Activated CD4-positive, alpha-beta T cell treated with anti-CD3 and anti-CD28 coated beads, Interleukin-2, amount 50 U/mL, for 1 hour (primary cell): Measurements from ENCODE around the gene PDCD1LG2.
A peak's percentile ranks its signal among the peaks of the same experiment; 100 is the strongest.
"Not testable (repeated sequence)": the region's sequence is repeated elsewhere in the genome, so short reads cannot be mapped to it uniquely, and the experiment has no call there.

ENCODE experiments used
- DNase-seq: peaks from one replicate; pipeline ENCODE4 v3.0.0-alpha.2; 2020

Gene PDCD1LG2

GRCh38 chr9:5569891-5570290, 59.6 kb downstream of the PDCD1LG2 start:
- no peak for DNase-seq

- DNase-seq = no peak
Observed at GRCh38 chr9:5571629-5572232, 61.4 kb downstream of the PDCD1LG2 start.

- DNase-seq = no peak
Observed at GRCh38 chr9:5574097-5574496, 63.8 kb downstream of the PDCD1LG2 start.

- no peak for DNase-seq
Observed at GRCh38 chr9:5575000-5575399, 64.7 kb downstream of the PDCD1LG2 start.

DNA sequence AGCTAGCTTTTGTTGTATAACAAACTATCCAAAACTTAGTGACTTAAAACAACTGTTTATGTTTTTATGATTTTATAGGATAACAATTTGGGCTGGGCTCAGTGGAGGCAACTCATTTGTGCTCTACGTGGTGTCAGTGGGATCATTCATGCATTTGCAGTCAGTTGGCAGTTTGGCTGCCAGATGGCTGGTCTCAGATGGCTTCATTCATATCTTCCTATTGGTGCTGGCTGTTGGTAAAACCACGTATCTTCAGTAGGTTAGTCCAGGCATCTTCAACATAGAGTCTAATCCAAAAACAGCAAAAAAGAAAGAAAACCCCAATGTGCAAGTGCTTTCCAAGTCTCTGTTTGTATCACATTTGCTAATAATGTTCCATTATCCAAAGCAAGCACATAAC, 66.9 kb downstream of the PDCD1LG2 start:
- DNase-seq = no peak

DNA sequence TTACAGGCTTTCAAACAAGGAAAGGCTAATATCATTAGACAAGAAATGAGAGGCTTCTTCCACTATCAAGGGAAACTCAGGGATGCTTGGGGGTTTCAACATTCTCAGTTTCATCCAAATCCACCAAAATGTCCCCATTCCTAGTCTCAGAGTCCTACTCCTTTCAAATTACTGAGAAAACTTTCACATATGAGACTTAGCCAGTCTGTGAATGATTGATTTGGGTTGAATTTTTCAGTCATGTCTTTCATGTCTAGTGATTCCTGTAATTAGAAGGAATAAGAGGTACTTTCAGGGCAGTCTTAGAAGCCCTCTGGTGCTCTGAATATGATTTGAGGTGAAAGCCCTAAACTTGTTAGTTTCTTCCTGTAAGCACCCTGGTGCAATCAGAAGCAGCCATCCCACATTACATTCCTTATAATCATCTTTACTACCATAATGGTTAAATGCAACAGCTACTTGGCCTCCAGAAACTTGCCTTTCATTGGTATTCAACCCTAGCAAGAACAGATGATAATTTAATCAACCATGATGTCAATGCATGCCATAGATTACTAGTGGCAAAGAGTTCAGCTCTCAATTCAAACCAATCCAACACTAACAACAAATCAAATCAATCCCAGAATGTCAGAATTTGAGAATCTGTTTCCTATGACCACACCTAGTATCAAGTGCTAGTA, 67.8 kb downstream of the PDCD1LG2 start:
- DNase-seq = no peak

DNA sequence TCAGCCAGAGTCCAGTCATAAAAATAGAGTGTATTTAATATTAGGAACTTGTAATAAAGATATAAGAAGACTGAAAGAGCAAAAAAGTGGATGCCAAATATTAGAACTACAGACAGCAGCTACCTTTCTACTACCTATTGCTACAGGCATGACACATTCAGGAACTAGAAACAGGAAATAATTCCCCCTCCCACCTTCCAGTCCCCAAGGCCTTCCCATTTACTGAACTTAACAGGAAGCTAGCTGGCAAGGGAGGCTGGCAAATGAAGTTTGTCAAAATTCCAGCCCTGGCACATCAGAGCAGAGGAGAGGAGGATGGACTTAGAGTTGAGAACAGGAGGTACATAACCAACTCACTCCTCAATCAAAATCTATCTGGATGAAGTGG, 68.4 kb downstream of the PDCD1LG2 start:
- DNase-seq = no peak

- DNase-seq = no peak
Observed at GRCh38 chr9:5579881-5580280, 69.5 kb downstream of the PDCD1LG2 start.

- DNase-seq = no peak
Observed at GRCh38 chr9:5580650-5581049, 70.3 kb downstream of the PDCD1LG2 start.

- not testable (repeated sequence) for DNase-seq
Observed at GRCh38 chr9:5581706-5582105, 71.4 kb downstream of the PDCD1LG2 start.

DNA sequence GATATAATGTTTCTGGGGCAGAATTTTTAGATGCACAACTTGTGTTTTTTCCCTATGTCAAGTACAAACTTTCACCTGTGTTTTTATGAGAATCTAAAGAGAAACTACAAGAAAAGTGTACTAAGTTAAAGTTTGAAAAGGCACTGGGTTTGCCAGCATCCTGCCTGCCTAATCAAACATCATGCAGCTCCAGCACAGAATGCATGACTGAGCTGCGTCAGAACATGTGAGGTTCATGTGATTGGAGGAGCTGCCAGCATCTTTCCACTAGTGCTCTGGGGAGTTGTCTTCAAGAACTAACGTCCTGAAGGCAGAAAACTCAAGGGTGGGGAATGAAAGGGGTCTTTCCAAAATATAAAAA, 72.5 kb downstream of the PDCD1LG2 start:
- DNase-seq = peak; percentile 23

DNA sequence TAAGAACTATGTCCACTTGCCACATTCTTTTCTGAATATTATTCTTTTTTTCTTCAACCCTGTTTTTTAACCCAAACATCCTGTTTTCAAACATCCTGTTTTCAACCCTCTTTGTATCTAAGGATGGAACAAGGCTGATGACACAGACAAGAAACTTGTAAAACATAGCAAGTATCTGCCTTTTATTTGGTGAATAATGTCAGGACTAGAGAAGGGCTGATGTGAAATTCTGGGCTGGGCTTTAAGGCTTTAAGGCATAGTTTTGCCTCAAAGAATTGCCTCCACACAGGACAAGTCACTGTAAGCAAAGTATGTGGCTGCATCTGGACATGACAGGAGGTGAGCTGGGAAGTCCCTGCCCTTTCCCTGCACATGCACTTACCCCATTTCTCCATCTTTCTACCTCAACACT, 76.1 kb downstream of the PDCD1LG2 start:
- DNase-seq = no peak

GRCh38 chr9:5587024-5587423, 76.7 kb downstream of the PDCD1LG2 start:
- DNase-seq = no peak

DNA sequence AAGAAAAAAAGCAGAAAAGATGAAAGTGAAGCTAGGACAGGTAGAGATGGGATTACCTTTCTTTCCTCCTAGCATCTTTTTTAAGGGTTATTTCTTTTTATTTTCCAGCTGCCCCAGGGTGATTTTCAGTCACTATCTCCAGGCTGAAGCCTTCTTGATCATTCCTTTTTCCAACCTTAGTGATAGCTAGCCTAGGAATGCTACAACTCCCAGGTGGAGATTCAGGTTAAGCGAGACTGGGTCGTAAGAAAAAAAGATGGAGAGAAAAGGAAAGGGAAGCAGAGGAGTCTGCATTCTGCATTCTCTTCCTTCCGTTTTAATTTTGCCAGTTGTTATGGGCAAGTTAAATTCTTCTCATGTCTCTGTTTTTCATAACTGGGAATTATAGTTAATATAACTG, 81.9 kb downstream of the PDCD1LG2 start:
- no peak for DNase-seq

- DNase-seq = no peak
Observed at GRCh38 chr9:5592904-5593303, 82.6 kb downstream of the PDCD1LG2 start.

- no peak for DNase-seq
Observed at GRCh38 chr9:5593904-5594303, 83.6 kb downstream of the PDCD1LG2 start.

GRCh38 chr9:5596173-5596572, 85.8 kb downstream of the PDCD1LG2 start:
- DNase-seq = no peak

DNA sequence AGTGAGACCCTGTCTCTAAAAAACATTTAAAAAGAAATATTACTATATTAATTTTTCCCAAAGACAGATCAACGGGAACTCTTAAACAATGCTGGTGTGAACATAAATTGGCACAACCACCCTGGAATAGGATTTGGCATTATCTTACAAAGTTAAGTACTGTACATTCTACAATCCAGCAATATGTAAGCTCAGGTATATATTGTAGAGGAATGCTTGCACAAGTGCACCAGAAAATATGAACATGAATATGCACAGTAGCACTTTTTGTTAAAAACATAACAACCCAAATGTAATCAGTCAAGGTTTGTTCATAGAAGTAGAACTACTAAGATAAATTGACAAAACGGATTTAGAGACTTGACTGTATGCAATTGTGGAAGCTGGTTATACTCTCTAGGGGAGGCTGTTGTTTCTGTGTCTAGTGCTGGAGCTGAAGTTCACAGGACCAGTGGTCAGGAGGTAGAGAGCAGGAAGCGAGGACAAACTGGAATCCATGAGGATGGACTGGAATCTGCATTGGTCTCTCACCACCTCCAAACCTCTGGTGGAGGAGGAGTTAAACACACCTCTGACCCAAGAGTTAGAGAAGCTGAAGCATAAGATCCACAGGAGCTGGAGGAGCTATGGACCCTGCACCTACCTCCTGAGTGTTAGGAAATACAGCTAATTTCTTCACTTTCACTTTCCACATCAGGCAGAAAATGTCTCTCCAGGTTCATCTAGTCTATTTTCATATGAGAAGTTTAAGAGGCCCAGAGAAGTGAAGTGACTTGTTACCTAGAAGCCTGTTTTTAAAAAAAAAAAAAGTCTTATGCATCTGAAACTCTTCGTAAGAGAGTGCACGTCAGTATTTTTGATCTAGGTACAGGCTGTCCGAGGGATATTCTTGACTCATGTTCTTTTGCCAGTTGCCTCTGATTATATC, 98.2 kb downstream of the PDCD1LG2 start:
- no peak for DNase-seq

DNA sequence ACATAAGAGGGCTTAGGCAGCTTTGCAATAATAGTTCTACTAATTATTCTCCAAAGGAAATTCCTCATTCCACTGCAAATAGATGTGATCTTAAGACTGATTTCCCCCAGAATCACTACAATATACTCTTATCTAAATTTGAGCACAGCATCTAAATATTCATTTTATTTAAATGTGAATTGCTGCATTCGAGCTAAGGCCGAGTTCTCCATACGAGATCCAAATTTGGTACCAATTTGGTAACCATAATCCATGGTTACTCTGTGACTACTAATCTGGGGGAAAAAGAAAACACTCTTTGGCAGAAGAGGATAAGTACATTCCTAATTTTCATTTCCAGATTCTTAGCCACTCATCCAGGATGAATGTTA, 98.9 kb downstream of the PDCD1LG2 start:
- no peak for DNase-seq

DNA sequence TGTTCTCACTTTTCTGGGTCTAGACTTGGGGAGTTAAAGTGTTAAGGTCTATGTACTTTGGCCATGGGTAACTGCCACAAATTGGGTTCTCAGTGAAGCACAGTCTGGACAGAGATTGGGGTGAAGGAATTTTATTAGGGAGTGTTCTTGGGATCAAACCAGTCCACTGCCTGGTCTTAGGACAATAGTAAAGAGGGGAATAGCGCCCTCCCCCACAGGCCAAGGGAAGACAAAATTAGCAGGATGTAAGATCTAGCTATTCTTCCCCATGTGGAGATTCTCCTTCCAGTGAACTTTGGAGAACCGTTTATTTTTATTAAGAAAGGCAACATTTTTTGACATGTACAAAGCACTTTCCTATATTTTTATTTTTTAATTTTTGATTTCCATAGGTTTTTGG, 100.2 kb downstream of the PDCD1LG2 start:
- DNase-seq = no peak

DNA sequence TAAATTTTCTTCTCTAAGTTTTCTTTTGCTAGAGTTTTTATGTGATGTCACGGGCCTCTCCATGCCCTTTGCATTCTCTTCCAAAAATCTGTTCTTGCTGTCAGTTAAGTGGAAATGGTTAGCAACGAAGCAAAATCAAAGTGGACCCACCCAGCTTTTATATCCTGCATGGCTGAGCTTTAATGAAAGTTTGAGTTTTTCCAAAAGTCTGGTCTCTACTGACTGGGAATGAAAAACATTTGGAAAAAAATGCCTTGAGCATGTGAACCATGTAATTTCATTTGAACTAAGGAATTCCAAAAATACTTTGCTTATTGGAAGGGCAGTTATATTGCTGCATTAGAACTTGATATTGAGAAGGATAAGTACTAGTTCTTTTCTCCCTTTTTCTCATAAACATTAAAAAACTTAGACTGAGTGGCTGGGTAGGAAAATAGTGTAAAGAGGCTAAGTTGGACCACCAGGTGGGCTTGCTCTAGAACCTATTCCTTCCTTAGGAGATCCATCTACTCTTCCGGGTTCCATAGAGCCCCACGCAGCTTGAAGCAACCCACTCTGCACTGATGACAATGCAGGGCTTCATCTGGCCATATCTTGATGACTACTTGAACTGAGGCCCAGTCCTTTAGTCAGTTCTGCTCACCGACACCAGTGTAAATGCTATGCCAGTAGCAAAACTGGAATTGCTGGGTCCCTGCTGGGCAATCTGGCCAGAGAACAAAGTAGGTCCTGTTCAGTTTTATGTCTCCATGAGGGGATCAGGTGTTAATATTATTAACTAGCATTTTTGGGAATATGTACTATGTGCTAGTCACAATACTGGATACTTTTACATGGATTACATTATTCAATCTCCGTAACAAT, 101.2 kb downstream of the PDCD1LG2 start:
- no peak for DNase-seq

GRCh38 chr9:5612185-5612530, 101.8 kb downstream of the PDCD1LG2 start:
- no peak for DNase-seq

GRCh38 chr9:5614192-5614591, 103.9 kb downstream of the PDCD1LG2 start:
- no peak for DNase-seq
